Activated T-helper 1 cell treated with anti-CD3 and anti-CD28 coated beads, Interleukin-12 subunit alpha, Interleukin-12 subunit beta, Interleukin-2, Interleukin-4 antibody, amounts not matched to agents 30 ng/mL and 10 ng/mL and 1 ng/mL, durations not matched to agents 14 hours and 24 hours and 36 hours (primary cell): Measurements from ENCODE around the gene MAGEA2. TPM values are rescaled to one million over a fixed set of nuclear protein-coding genes. Genes with fewer than 3 reads are reported as not detected.
"Not testable (repeated sequence)": the region's sequence is repeated elsewhere in the genome, so short reads cannot be mapped to it uniquely, and the experiment has no call there.

Experiments
- DNase-seq: peaks from one replicate; pipeline ENCODE4 v3.0.0; 2021; ENCODE audit warnings: low spot score
- H3K27ac Mint-ChIP-seq: one replicate; pipeline ENCODE4 v1.8.0; 2021; ENCODE audit warnings: mild to moderate bottlenecking, mixed read lengths
- H3K27me3 Mint-ChIP-seq: one replicate; pipeline ENCODE4 v1.8.0; 2022; ENCODE audit warnings: mild to moderate bottlenecking, moderate library complexity, mixed read lengths; ENCODE audit not compliant: insufficient read depth
- H3K36me3 Mint-ChIP-seq: one replicate; pipeline ENCODE4 v1.8.0; 2021; ENCODE audit warnings: low read depth, mixed read lengths
- H3K4me1 Mint-ChIP-seq: one replicate; pipeline ENCODE4 v1.8.0; 2021; ENCODE audit warnings: low read depth, mixed read lengths
- H3K4me3 Mint-ChIP-seq: one replicate; pipeline ENCODE4 v1.8.0; 2021; ENCODE audit warnings: mild to moderate bottlenecking, moderate library complexity, mixed read lengths
- H3K9me3 Mint-ChIP-seq: one replicate; pipeline ENCODE4 v1.8.0; 2021; ENCODE audit warnings: mixed read lengths
- intact Hi-C: fragments of 100-400 bp; cut with micrococcal nuclease; formaldehyde crosslinking; loops from one replicate; pipeline ENCODE4 v1.15.1; 2024
- total RNA-seq: library from RNA; stranded (reverse); gene quantifications from 2 replicates; pipeline ENCODE4 v1.2.3, GENCODE V29; 2022

The MAGEA2 gene
- total RNA-seq, 1 donor from 2014 or later = not detected

GRCh38 chrX:152735101-152735500 is 18.5 kb downstream of the MAGEA2 start:
- H3K9me3 Mint-ChIP-seq = no peaks in the 10 kb centered on the region
- no peak for DNase-seq
- H3K27ac Mint-ChIP-seq = no peak overlapping the region
- peaks cover 2% of the 10 kb centered on the region for H3K27me3 Mint-ChIP-seq
- no peaks in the 10 kb centered on the region for H3K36me3 Mint-ChIP-seq
- intact Hi-C loops = no loop called here
- H3K4me3 Mint-ChIP-seq = no peak overlapping the region
- H3K4me1 Mint-ChIP-seq = no peaks in the 10 kb centered on the region

GRCh38 chrX:152734143-152734858 is 19.3 kb downstream of the MAGEA2 start:
- H3K27me3 Mint-ChIP-seq, H3K4me3 Mint-ChIP-seq, H3K27ac Mint-ChIP-seq, intact Hi-C loops, DNase-seq, H3K9me3 Mint-ChIP-seq, H3K36me3 Mint-ChIP-seq, H3K4me1 Mint-ChIP-seq: not testable (repeated sequence)

- Mint-ChIP-seq H3K27me3 (peaks cover 9% of the 10 kb centered on the region), H3K27ac (no peak within 1 kb of the TSS), H3K9me3 (no peaks in the 10 kb centered on the region), H3K36me3 (no peaks in the 10 kb centered on the region), H3K4me1 (no peaks in the 10 kb centered on the region), H3K4me3 (no peak within 1 kb of the TSS)
- no peak for DNase-seq
- intact Hi-C loops = no loop called here
Observed at GRCh38 chrX:152733261-152733975, 20.2 kb downstream of the MAGEA2 start, which contains the start of the genes CSAG1 and MAGEA12. CSAG1 (minus strand) TSS chrX:152733721; CDS start chrX:152732460, 1,261 bp downstream. MAGEA12 (plus strand) TSS chrX:152733757; CDS start chrX:152736162, 2,405 bp downstream.

GRCh38 chrX:152725409-152725808 is 28.2 kb downstream of the MAGEA2 start:
- no peaks in the 10 kb centered on the region for H3K4me1 Mint-ChIP-seq
- H3K4me3 Mint-ChIP-seq = no peak overlapping the region
- intact Hi-C loops = no loop called here
- H3K27ac Mint-ChIP-seq = no peak overlapping the region
- no peaks in the 10 kb centered on the region for H3K9me3 Mint-ChIP-seq
- H3K27me3 Mint-ChIP-seq = peaks cover 11% of the 10 kb centered on the region
- DNase-seq = no peak
- H3K36me3 Mint-ChIP-seq = no peaks in the 10 kb centered on the region

GRCh38 chrX:152713815-152714787 is 39.5 kb downstream of the MAGEA2 start, which contains the start of gene MAGEA2B:
MAGEA2B (plus strand) TSS chrX:152714628; CDS start chrX:152717107, 2,479 bp downstream.
- intact Hi-C loops, DNase-seq, H3K36me3 Mint-ChIP-seq, H3K4me1 Mint-ChIP-seq, H3K9me3 Mint-ChIP-seq, H3K27me3 Mint-ChIP-seq, H3K4me3 Mint-ChIP-seq, H3K27ac Mint-ChIP-seq: not testable (repeated sequence)

- not testable (repeated sequence) for H3K36me3 Mint-ChIP-seq, H3K27me3 Mint-ChIP-seq
Observed at GRCh38 chrX:152713195-152713594, 40.4 kb downstream of the MAGEA2 start.

GRCh38 chrX:152709173-152709572 is 44.5 kb downstream of the MAGEA2 start, which contains the start of gene CSAG2:
CSAG2 (minus strand) TSS chrX:152709273; CDS start chrX:152709112, 161 bp downstream.
- not testable (repeated sequence) for H3K36me3 Mint-ChIP-seq, H3K27ac Mint-ChIP-seq, H3K4me1 Mint-ChIP-seq

More at GRCh38 chrX:152713195-152713594, 40.4 kb downstream of the MAGEA2 start:
- H3K4me3 Mint-ChIP-seq, H3K27ac Mint-ChIP-seq, H3K4me1 Mint-ChIP-seq, DNase-seq, H3K9me3 Mint-ChIP-seq, intact Hi-C loops: not testable (repeated sequence)

GRCh38 chrX:152706500-152706899 is 47.1 kb downstream of the MAGEA2 start:
- H3K4me3 Mint-ChIP-seq, H3K9me3 Mint-ChIP-seq, DNase-seq, H3K36me3 Mint-ChIP-seq, intact Hi-C loops, H3K4me1 Mint-ChIP-seq, H3K27ac Mint-ChIP-seq, H3K27me3 Mint-ChIP-seq: not testable (repeated sequence)

More at GRCh38 chrX:152709173-152709572, 44.5 kb downstream of the MAGEA2 start, which contains the start of gene CSAG2:
- H3K9me3 Mint-ChIP-seq, DNase-seq, H3K4me3 Mint-ChIP-seq, H3K27me3 Mint-ChIP-seq, intact Hi-C loops: not testable (repeated sequence)

- DNase-seq, H3K9me3 Mint-ChIP-seq, intact Hi-C loops: not testable (repeated sequence)
Observed at GRCh38 chrX:152700390-152700789, 53.3 kb downstream of the MAGEA2 start.

More at GRCh38 chrX:152700390-152700789, 53.3 kb downstream of the MAGEA2 start:
- H3K4me3 Mint-ChIP-seq, H3K36me3 Mint-ChIP-seq, H3K27ac Mint-ChIP-seq, H3K27me3 Mint-ChIP-seq, H3K4me1 Mint-ChIP-seq: not testable (repeated sequence)

Other genes with a start within 250 kb of the MAGEA2 start
- gene GABRQ, start 115.9 kb downstream of the MAGEA2 start, total RNA-seq = not detected in 2 replicates
- not detected in 2 replicates for gene MAGEA3, start 55.0 kb downstream of the MAGEA2 start, total RNA-seq
- 0.31 TPM in 1 of 2 replicates, not detected in the other for gene CSAG2, start 44.6 kb downstream of the MAGEA2 start, total RNA-seq
- gene MAGEA2B, start 39.2 kb downstream of the MAGEA2 start, total RNA-seq = not detected in 2 replicates
- not detected in 2 replicates for gene CSAG1, start 20.1 kb downstream of the MAGEA2 start, total RNA-seq
- gene MAGEA12, start 20.1 kb downstream of the MAGEA2 start, total RNA-seq = not detected in 2 replicates
- 0.73 and 0.78 TPM in 2 replicates for gene CSAG3, start 5.4 kb upstream of the MAGEA2 start, total RNA-seq
- not detected in 2 replicates for gene MAGEA6, start 15.8 kb upstream of the MAGEA2 start, total RNA-seq
- gene CETN2, start 76.9 kb upstream of the MAGEA2 start, total RNA-seq = 9.0 and 9.8 TPM in 2 replicates
- 24.0 and 24.9 TPM in 2 replicates for gene NSDHL, start 77.2 kb upstream of the MAGEA2 start, total RNA-seq
- 0.54 and 0.73 TPM in 2 replicates for gene ZNF185, start 144.2 kb upstream of the MAGEA2 start, total RNA-seq
- gene PNMA5, start 240.3 kb upstream of the MAGEA2 start, total RNA-seq = not detected in 2 replicates